Stimulated activated CD4-positive, alpha-beta T cell treated with anti-CD3 and anti-CD28 coated beads, TNF-alpha, amount 100 ng/mL, for 48 hours (primary cell): ENCODE data around the gene DUSP7.

Source experiments
- DNase-seq, 3 donors: peaks; one replicate each; pipeline ENCODE4 v3.0.0-alpha.2; 2020; ENCODE audit warnings: low read depth in 3 of 3

Gene DUSP7

GRCh38 chr3:52026041-52026440, 30.3 kb downstream of the DUSP7 start:
- DNase-seq: no peak

DNA sequence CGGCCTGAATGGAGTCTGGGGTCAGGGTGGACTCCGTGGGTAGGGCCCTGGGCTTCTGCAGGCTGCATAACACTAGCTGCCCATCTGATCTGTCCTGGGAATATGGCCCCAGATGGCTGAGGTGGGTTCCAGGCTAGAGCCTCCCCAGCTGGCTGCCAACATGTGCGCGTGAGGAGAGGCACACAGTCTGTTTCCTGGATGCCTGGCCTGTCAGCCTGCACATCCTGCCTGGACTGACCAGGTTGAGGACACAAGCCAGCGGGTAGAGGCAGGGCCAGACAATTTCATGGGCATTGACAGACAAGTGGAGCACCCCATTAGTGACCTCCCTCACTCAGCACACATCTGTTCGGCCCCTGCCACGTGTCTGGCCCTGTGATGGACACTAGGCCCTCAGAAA, 30.9 kb downstream of the DUSP7 start:
- no peak for DNase-seq

GRCh38 chr3:52024765-52025452, 31.5 kb downstream of the DUSP7 start:
- DNase-seq: no peak

DNA sequence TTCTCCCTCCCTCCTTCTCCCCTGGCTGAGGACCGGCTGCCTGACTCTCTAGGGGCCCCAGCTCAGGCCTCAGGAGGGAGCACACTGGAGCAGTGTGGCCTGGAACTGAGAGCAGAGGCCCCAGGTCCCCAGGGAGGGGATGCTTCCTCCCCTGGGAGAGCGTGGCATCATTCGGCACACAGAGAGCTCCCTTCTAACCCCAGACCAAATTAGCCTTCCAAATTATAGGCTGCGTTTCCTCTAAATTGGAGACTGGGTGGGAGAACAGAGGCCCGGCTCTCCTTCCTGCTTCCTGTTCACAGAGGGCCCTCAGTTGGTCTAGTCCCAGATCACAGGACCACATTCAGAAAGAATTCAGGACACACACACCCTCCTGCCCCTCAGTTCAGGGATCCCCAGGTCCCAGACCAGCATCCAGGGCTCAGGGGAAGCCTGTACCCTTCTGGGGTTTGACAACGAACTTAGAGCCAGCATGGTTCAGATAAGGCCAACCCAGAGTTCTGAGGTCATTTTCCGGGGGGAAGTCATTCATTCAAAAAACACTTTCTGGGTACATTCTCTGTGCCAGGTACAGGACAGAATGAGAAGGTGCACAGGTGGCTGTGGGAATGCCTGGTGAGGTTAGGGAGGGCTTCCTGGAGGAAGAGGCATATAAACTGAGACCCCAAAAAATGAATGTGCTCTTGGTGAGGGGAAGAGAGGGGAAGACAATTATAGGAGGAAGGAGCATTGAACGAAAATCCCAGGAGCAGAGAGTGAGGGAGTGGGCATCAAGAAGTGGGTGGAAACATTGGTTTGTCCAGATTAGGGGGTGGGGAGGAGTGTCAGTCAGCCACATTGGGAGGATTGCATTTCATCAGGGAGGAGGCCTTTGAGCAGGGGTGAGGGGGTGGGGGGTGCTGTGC, 32.3 kb downstream of the DUSP7 start:
- DNase-seq: no peak

GRCh38 chr3:52023101-52023770, 33.1 kb downstream of the DUSP7 start:
- no peak for DNase-seq

DNA sequence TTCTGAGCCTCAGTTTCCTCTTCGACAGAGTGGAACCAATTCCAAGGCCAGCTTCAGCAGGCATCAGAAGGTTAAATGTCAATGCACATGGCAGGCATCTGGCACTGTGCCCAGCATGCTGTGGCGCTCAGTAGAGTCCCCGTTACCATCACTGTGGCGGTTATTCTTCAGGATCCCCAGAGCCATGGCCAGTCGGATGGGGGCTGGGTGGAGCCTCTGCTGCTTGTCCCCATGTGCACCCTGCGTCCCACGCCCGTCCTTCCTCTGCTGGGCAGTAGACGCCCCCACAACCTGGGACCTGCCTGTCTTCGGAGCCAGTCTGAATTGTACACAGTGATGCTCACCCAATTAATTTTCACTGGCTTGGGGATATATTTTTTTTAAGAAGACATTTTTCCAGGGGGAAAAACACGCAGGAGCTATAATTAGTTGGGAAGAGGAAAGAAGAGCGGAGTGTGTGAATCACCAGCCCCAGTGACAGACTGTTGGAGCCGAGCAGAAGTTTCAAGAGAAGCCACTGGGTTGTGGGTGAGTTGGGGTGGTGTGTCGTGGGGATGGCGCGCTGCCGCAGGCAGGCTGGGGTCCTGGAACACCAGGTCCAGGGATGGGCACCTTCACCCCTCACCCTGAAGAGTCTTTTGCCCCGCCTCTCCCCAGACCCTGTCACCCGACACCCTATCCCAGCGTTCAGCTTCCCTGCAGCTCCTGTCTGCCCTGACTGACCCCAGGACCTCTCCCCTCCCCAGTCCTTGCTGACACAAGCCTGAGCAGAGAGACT, 33.9 kb downstream of the DUSP7 start:
- DNase-seq: no peak

DNA sequence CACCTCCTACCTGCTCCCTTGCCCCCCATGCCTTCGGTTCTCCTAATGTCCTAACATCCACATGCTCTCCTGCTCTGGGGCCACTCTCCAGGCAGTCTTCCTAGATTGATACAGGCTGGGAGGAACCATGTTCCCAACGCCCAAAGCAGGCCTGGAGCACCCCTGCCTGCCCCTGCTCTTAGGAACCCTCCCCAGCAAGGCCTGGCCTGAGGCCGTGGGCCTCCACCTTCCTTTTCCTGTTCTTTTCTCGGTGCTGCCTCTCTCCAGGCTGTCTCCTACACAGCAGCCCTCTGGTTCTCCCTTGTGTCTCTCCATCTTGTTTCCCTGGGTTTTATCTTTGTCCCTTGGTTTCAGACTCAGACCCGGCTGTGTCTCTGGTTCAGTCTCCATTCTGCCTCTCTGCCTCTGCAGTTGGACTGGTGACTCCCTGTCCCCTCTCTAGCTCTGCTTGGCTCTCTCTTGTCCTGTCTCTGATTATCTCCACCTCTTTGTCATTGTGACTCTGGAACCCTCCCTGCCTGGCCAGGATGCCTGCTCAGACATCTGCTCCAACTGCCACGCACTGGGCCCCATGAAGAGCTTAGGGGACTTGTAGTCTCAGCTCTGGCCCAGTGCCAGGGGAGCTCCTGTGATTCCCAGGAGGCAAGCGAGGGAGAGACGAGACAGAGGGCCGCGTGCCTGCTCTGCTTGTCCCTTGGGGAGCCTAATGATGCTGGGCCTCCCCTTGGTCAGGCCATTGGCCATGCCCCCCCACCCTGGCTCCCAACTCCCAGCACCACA, 34.7 kb downstream of the DUSP7 start:
- DNase-seq: no peak

DNA sequence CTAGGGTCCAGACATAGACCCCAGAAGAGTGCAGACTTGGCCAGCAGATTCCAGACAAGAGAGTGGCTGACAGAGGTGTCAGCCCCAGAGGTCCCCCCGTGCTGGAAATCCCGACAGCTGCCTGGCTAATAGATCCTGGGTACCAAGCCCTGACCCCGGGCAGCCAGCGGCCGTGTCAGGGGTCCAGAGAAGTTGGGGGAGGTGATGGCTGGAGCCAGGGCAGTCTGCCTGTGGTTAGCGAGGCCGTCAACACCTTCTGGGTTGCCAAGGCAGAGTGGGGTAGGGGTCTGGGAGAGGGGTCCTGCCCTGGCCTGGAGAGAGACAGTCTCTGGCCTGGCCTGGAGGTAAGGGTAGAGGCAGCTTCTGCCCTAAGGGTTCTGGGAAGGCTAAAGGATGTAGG, 35.6 kb downstream of the DUSP7 start:
- no peak for DNase-seq

GRCh38 chr3:52019352-52020080, 36.9 kb downstream of the DUSP7 start:
- DNase-seq: no peak

GRCh38 chr3:52018319-52019000, 37.9 kb downstream of the DUSP7 start:
- DNase-seq: no peak

DNA sequence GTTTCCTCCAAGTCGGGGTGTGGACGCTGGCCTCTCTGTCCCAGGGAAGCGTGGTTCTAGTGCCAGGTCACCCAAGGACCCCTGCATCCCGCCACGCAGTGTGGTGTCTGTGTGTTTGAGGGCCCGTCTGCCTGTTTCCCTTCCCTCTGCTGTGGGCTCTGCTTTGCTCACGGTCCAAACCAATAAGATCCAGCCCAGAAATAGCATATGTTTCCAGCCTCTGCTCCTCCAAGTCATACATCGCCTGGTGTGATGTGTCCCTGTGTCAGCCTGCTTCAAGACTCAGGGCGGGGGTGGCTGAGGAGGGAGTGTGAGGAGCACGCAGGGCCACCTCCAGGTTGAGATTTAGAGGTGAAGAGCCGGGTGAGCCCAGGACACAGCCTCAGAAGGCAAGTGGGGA, 38.8 kb downstream of the DUSP7 start:
- DNase-seq: no peak

DNA sequence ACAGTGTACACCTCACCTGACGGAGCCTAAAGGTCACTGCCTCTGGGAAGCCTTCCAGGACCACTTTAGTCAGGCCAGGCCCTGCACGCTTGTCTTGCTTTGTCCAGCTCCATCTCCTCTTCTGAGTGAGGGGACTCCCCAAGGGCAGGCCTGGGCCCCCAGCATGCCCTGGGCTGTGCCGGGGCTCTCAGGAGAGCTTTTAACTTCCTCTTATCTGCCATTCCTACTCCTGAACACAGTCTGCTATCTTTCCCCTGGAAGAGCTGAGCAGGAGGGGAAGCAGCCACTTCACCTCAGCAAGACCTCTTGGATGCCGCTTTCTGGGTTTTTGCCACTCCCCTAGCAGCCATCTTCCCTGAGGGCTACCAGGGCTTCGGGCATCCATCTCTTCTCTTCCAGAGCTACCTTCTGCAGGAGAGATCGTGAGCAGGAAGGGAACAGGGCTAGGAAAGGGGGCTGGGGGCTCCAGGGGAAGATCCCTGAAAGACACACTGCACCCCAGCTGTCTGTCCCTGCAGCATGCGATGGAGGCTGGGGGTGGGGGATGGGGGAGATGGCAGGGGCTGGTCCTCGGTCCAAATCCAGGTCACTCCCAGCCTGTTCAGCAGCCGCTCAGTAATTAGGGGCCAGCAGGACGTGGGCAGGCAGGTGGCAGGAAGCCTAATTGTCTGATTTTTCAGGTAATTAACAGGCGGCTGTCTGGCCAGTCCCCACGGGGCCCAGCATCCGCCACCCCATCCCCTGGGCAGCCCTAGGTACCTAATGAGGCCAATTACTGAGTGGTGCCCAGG, 40.7 kb downstream of the DUSP7 start:
- no peak for DNase-seq

DNA sequence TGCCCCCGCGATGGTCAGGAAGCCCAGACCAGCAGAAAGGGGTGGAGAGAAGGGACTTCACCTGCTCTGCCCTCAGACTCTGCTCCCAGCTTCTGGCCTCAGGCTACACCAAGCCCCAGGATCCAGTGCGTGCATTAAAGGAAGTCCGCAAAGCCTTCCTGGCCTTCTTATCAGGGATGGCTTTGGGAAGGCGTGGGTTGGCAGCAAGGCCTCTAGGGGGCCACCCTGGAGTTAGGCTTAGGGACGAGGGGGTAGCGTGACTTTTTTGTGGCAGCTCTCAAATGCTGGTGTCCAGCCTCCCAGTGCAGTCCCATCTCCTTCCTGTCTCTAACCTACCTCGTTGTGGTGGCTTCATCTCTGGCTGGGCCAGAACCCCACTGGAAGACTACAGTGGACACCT, 41.8 kb downstream of the DUSP7 start:
- DNase-seq: no peak

GRCh38 chr3:52013802-52014598, 42.4 kb downstream of the DUSP7 start:
- DNase-seq: no peak

GRCh38 chr3:52012699-52013098, 43.7 kb downstream of the DUSP7 start:
- DNase-seq: no peak

DNA sequence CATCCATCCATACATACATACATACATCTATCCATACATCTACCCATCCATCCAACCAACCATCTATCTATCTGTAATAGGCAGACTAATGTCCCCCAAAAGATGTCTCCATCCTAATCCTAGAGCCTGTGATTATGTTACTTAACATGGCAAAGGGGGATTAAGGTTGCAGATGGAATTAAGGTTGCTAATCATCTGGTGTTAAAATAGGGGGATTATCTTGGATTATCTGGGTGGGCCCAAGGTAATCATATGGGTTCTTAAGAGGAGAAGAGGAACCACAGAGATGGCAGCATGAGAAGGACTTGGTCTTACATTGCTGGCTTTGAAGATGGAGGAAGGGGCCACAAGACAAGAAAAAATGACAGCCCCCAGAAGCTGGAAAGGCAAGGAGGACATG, 45.9 kb downstream of the DUSP7 start:
- DNase-seq: no peak

DNA sequence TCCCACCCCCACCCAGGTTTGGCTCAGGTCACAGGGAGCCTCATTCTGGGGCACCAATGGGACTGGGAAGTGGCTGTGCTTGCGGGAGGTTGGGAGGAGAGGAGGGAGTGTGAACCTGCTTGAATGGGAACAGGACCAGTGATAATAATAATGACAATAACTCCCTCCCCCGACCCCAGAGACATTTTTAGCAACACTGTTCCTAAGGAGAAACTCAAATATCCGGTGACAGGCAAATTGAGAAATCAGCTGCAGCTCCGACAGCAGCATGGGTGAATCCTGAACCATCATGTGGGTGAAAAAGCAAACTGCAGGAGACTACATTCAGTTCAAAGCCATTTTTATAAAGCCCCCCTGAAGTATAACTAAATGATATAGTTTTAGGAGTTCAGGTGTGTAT, 49.1 kb downstream of the DUSP7 start:
- DNase-seq: no peak

- no peak for DNase-seq
These were observed 49.6 kb downstream of the DUSP7 start for GRCh38 chr3:52006820-52007133.
